ENCODE data around the gene BOK. TPM values are rescaled to one million over a fixed set of nuclear protein-coding genes. Genes with fewer than 3 reads are reported as not detected.

Gene BOK
- total and polyA plus RNA-seq, 2 of the 4 experiments (the other 2 are of a cell fraction), result 13.3 to 34.4 TPM

DNA sequence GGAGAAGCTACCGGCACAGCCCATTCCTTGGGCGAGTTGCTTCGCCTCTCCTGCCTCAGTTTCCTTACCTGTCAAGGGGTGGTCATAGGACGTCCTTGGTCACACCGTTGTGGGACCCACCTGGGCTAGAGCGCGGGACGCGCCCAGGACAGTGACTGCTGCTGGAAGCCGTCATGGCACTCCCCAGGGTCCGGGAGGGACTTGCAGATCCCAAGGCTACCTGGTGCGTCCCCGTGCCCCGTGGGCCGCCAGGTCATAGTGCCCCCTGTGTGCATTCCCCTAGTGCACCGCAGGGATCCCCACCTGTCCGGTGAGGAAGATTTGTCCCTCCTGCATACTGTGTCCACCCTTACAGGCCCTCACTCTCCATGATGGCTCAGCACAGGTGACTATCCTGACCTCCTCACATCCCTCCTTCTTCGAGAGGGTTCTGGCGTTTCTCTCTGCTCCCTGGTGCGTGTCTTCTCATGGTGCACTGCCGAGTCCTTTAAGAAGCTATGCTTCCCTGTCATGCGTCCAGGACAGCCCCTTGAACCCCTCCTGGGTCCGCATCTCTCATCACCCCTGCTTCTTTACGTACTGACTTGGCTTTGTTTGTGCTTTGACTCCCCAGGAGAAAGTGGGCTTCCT lies 49.3 kb upstream of the BOK start (continued):
- no peak for TF ChIP-seq SMC3 (IDR thresholded peaks at IDR 0.05; ENCODE audit: low read depth, low read length)

- DNase-seq, result no peak
- no TSS peak for BruUV-seq (replicated peaks)
- H3K9me1 ChIP-seq (ENCODE audit: insufficient read depth, low read length), result peaks cover 20% of the 10 kb centered on the region
- H4K20me1 ChIP-seq (ENCODE audit: insufficient read depth, low read length), result peaks cover 17% of the 10 kb centered on the region
- no peak overlapping the region for H4K91ac ChIP-seq (ENCODE audit: insufficient read depth, low read depth, low read length)
- ATAC-seq (ENCODE audit: low read depth), result no peak
- no peak overlapping the region for H4K5ac ChIP-seq (ENCODE audit: low read depth, low read length)
- H2AK5ac ChIP-seq (ENCODE audit: low read depth, low read length), result no peak overlapping the region
- in situ Hi-C loops (cut with MboI; ENCODE audit: low sequenced_read_pairs), result no loop called here
- intact Hi-C loops (cut with micrococcal nuclease), result no loop called here
- WGBS, 2 experiments (ENCODE audit: extremely low coverage in 2 of 2, insufficient read length in 1 of 2), result 100% methylated on average over 1 of the region's 6 CpGs; no CpG with 5 or more reads in 1 of the 2 experiments
- dilution Hi-C loops (cut with HindIII; ENCODE audit: low sequenced_read_pairs, unreplicated experiment), result no loop called here
- no peak overlapping the region for H2BK15ac ChIP-seq (ENCODE audit: low read depth, low read length)
- H3K4ac ChIP-seq (ENCODE audit: low read depth, low read length), result no peak overlapping the region
- H3K9me3 ChIP-seq (ENCODE audit: control insufficient read depth, insufficient read depth, low read length), result no peaks in the 10 kb centered on the region
- no peak overlapping the region for H2BK120ac ChIP-seq (ENCODE audit: low read depth, low read length)
- H3K27ac ChIP-seq (ENCODE audit: insufficient read depth, low read length), result no peak overlapping the region
- H3K56ac ChIP-seq (ENCODE audit: extremely low read depth, insufficient read depth, low read length), result no peak overlapping the region
- H2AFZ ChIP-seq (replicated peaks; ENCODE audit: low read length, poor library complexity), result no peak overlapping the region
- no peaks in the 10 kb centered on the region for H3K27me3 ChIP-seq (ENCODE audit: control insufficient read depth, insufficient read depth, low read length)
- H4K8ac ChIP-seq (ENCODE audit: low read depth in 2 of 2, low read length in 2 of 2), result no peak overlapping the region
- no peak overlapping the region for H3K4me2 ChIP-seq (ENCODE audit: low read depth, low read length)
- H3K18ac ChIP-seq (ENCODE audit: low read depth, low read length), result no peak overlapping the region
- peaks cover 13% of the 10 kb centered on the region for H3K4me1 ChIP-seq (ENCODE audit: control insufficient read depth, insufficient read depth, low read length)
- no peak overlapping the region for H3K23ac ChIP-seq (ENCODE audit: low read depth, low read length)
- no peaks in the 10 kb centered on the region for H3K36me3 ChIP-seq (ENCODE audit: control insufficient read depth, insufficient read depth, low read length)
- no peak overlapping the region for H2BK5ac ChIP-seq (ENCODE audit: low read depth, low read length, poor library complexity, severe bottlenecking)
- TF ChIP-seq USF2 (IDR thresholded peaks at IDR 0.05; ENCODE audit: low read depth, low read length) (no peak), NFE2L2 (IDR thresholded peaks at IDR 0.05; ENCODE audit: low read depth, low read length) (no peak), CHD1 (IDR thresholded peaks at IDR 0.05; ENCODE audit: low read depth, low read length) (no peak), MAZ (IDR thresholded peaks at IDR 0.05; ENCODE audit: borderline replicate concordance, low read depth, low read length) (no peak), RAD21 (IDR thresholded peaks at IDR 0.05; ENCODE audit: low read length) (no peak), POLR2A (IDR thresholded peaks at IDR 0.05; ENCODE audit: low read depth, low read length) (no peak), MAFK (IDR thresholded peaks at IDR 0.05; ENCODE audit: low read depth, low read length) (no peak), RFX5 (IDR thresholded peaks at IDR 0.05; ENCODE audit: low read depth, low read length) (no peak), FOS (IDR thresholded peaks at IDR 0.05; ENCODE audit: low read depth, low read length) (no peak), CEBPB (IDR thresholded peaks at IDR 0.05; ENCODE audit: low read depth, low read length) (no peak), CTCF (conservative IDR thresholded peaks at IDR 0.05; ENCODE audit: low read depth, low read length) (no peak), BHLHE40 (IDR thresholded peaks at IDR 0.05; ENCODE audit: low read depth, low read length) (no peak), RCOR1 (IDR thresholded peaks at IDR 0.05; ENCODE audit: insufficient replicate concordance, low read length) (no peak)
- H2BK20ac ChIP-seq (ENCODE audit: low read depth, low read length), result no peak overlapping the region
- H3K14ac ChIP-seq (replicated peaks; ENCODE audit: low read depth, low read length), result no peak overlapping the region
- H3K4me3 ChIP-seq (ENCODE audit: insufficient read depth, low read depth, low read length), result no peak overlapping the region
- H3K79me1 ChIP-seq (ENCODE audit: low read depth in 1 of 2, low read length in 2 of 2), result peaks cover 11 to 27% of the 10 kb centered on the region in 2 experiments; a peak in 3 of 4 replicates
- H2AK9ac ChIP-seq (replicated peaks; ENCODE audit: low read depth, low read length, poor library complexity), result no peak overlapping the region
- no peak overlapping the region for H3K9ac ChIP-seq (ENCODE audit: low read depth, low read length)
- POLR2A ChIA-PET (ENCODE audit: unreplicated experiment), result no interaction called here
- CTCF ChIA-PET, result interaction anchor here (0.6 kb wide), 1 partner anchor 39 kb away, joined by 3 read pairs; no protein-coding TSS in a partner anchor
These were observed 47.3 kb upstream of the BOK start for GRCh38 chr2:241511091-241511741.
